Karpas-422 (cell line): ENCODE data around the gene ZFYVE19. TPM values are rescaled to one million over a fixed set of nuclear protein-coding genes. Genes with fewer than 3 reads are reported as not detected.

Experiments
- DNase-seq: peaks from one replicate; pipeline ENCODE4 v3.0.0-alpha.2; 2015
- H2AFZ ChIP-seq: fragments of 200-600 bp; sonication (generic); 2 replicates; pipeline ENCODE4 v1.6.1; 2014; ENCODE audit warnings: antibody characterized with exemption, low read length, mixed read lengths
- H3K27ac ChIP-seq: fragments of 200-600 bp; sonication (generic); 2 replicates; pipeline ENCODE4 v1.5.1; 2014; ENCODE audit warnings: mild to moderate bottlenecking, low read length, moderate library complexity
- H3K27me3 ChIP-seq: fragments of 200-600 bp; sonication (generic); 2 replicates; pipeline ENCODE4 v1.6.1; 2014; ENCODE audit warnings: low read length, mixed read lengths
- H3K36me3 ChIP-seq: fragments of 200-600 bp; sonication (generic); 2 replicates; pipeline ENCODE4 v1.6.1; 2014; ENCODE audit warnings: low read length, mixed read lengths; ENCODE audit not compliant: insufficient read depth
- H3K4me1 ChIP-seq: fragments of 200-600 bp; sonication (generic); 2 replicates; pipeline ENCODE4 v1.6.1; 2014; ENCODE audit warnings: mild to moderate bottlenecking, low read length, mixed read lengths
- H3K4me2 ChIP-seq: fragments of 200-600 bp; sonication (generic); 2 replicates; pipeline ENCODE4 v1.6.1; 2014; ENCODE audit warnings: low read length, low read depth, mild to moderate bottlenecking; ENCODE audit not compliant: poor library complexity, severe bottlenecking
- H3K4me3 ChIP-seq: fragments of 200-600 bp; sonication (generic); 2 replicates; pipeline ENCODE4 v1.5.1; 2014; ENCODE audit warnings: mild to moderate bottlenecking, antibody characterized with exemption, low read length, mixed read lengths
- H3K79me2 ChIP-seq: fragments of 200-600 bp; sonication (generic); 2 replicates; pipeline ENCODE4 v1.6.1; 2014; ENCODE audit warnings: mild to moderate bottlenecking, low read length, mixed read lengths
- H3K9ac ChIP-seq: fragments of 200-600 bp; sonication (generic); 2 replicates; pipeline ENCODE4 v1.6.0; 2014; ENCODE audit warnings: low read length
- H3K9me2 ChIP-seq: fragments of 200-600 bp; sonication (generic), shearing (Covaris generic); replicated peaks from 2 replicates; pipeline ENCODE4 v1.6.0; 2014; ENCODE audit warnings: mild to moderate bottlenecking, low read length, moderate library complexity; ENCODE audit not compliant: insufficient read depth
- H3K9me3 ChIP-seq: fragments of 300-700, 200-600 bp; sonication (generic); 2 replicates; pipeline ENCODE4 v1.6.1; 2014; ENCODE audit warnings: low read length, mixed read lengths
- H4K20me1 ChIP-seq: fragments of 200-600 bp; sonication (generic); 2 replicates; pipeline ENCODE4 v1.6.1; 2014; ENCODE audit warnings: mild to moderate bottlenecking, antibody characterized with exemption, low read length, low read depth; ENCODE audit not compliant: insufficient read depth
- total RNA-seq: library from RNA; depleted of rRNA; stranded (reverse); fragments of >200 nt; shearing (Covaris generic); gene quantifications from 2 replicates; pipeline ENCODE4 v1.2.3, GENCODE V29; 2014; ENCODE audit warnings: low replicate concordance

The ZFYVE19 gene
- total RNA-seq, 1 experiment from 2014 or later, result 14.5 TPM

GRCh38 chr15:40796041-40796440, 10.8 kb upstream of the ZFYVE19 start:
- Histone ChIP-seq H3K4me3 (no peak overlapping the region), H3K4me2 (no peak overlapping the region), H3K79me2 (peaks cover 35% of the 10 kb centered on the region)

GRCh38 chr15:40796512-40796911, 10.4 kb upstream of the ZFYVE19 start:
- no peaks in the 10 kb centered on the region for H4K20me1 ChIP-seq
- H3K4me2 ChIP-seq, result no peak overlapping the region
- no peaks in the 10 kb centered on the region for H3K4me1 ChIP-seq
- H3K9ac ChIP-seq, result no peak overlapping the region
- H3K79me2 ChIP-seq, result peaks cover 37% of the 10 kb centered on the region
- H3K9me2 ChIP-seq, result no peaks in the 10 kb centered on the region
- H3K4me3 ChIP-seq, result no peak overlapping the region
- no peaks in the 10 kb centered on the region for H3K27me3 ChIP-seq
- no peak for DNase-seq
- H3K36me3 ChIP-seq, result no peaks in the 10 kb centered on the region
- no peak overlapping the region for H2AFZ ChIP-seq
- H3K27ac ChIP-seq, result no peak overlapping the region
- H3K9me3 ChIP-seq, result no peaks in the 10 kb centered on the region

More at GRCh38 chr15:40796041-40796440, 10.8 kb upstream of the ZFYVE19 start:
- DNase-seq, result no peak
- H3K27ac ChIP-seq, result no peak overlapping the region
- no peak overlapping the region for H2AFZ ChIP-seq
- no peaks in the 10 kb centered on the region for H3K4me1 ChIP-seq
- H3K9ac ChIP-seq, result no peak overlapping the region
- no peaks in the 10 kb centered on the region for H3K36me3 ChIP-seq
- no peaks in the 10 kb centered on the region for H3K9me2 ChIP-seq
- H3K27me3 ChIP-seq, result no peaks in the 10 kb centered on the region
- H3K9me3 ChIP-seq, result no peaks in the 10 kb centered on the region
- no peaks in the 10 kb centered on the region for H4K20me1 ChIP-seq

GRCh38 chr15:40799523-40799922, 7.4 kb upstream of the ZFYVE19 start:
- Histone ChIP-seq H3K9me3 (no peaks in the 10 kb centered on the region), H3K27ac (no peak overlapping the region), H3K4me1 (no peaks in the 10 kb centered on the region), H3K27me3 (no peaks in the 10 kb centered on the region), H3K79me2 (peaks cover 54% of the 10 kb centered on the region), H2AFZ (no peak overlapping the region), H3K36me3 (no peaks in the 10 kb centered on the region), H3K9ac (no peak overlapping the region), H3K4me2 (no peak overlapping the region), H4K20me1 (no peaks in the 10 kb centered on the region), H3K9me2 (no peaks in the 10 kb centered on the region), H3K4me3 (no peak overlapping the region)
- DNase-seq, result no peak

- Histone ChIP-seq H3K27ac (no peak overlapping the region), H3K36me3 (no peaks in the 10 kb centered on the region), H2AFZ (no peak overlapping the region), H3K4me2 (no peak overlapping the region), H3K27me3 (no peaks in the 10 kb centered on the region), H4K20me1 (no peaks in the 10 kb centered on the region), H3K9me2 (no peaks in the 10 kb centered on the region), H3K9ac (no peak overlapping the region), H3K4me3 (no peak overlapping the region), H3K9me3 (no peaks in the 10 kb centered on the region), H3K79me2 (peaks cover 49% of the 10 kb centered on the region), H3K4me1 (peaks cover 13% of the 10 kb centered on the region)
- DNase-seq, result no peak
Measured at GRCh38 chr15:40803076-40803475, 3.8 kb upstream of the ZFYVE19 start.

- no peaks in the 10 kb centered on the region for H3K9me2 ChIP-seq
- no peak overlapping the region for H3K9ac ChIP-seq
- H3K4me3 ChIP-seq, result no peak overlapping the region
- no peaks in the 10 kb centered on the region for H3K27me3 ChIP-seq
- no peak overlapping the region for H3K27ac ChIP-seq
- peaks cover 46% of the 10 kb centered on the region for H3K79me2 ChIP-seq
- H2AFZ ChIP-seq, result no peak overlapping the region
- H4K20me1 ChIP-seq, result no peaks in the 10 kb centered on the region
- no peaks in the 10 kb centered on the region for H3K36me3 ChIP-seq
- peaks cover 19% of the 10 kb centered on the region for H3K4me1 ChIP-seq
- no peaks in the 10 kb centered on the region for H3K9me3 ChIP-seq
- no peak for DNase-seq
- H3K4me2 ChIP-seq, result no peak overlapping the region
Measured at GRCh38 chr15:40803688-40804087, 3.2 kb upstream of the ZFYVE19 start.

GRCh38 chr15:40806672-40807027, 239 bp upstream of the ZFYVE19 start:
- no peaks in the 10 kb centered on the region for H4K20me1 ChIP-seq
- peak overlapping the region; percentile 84 for H3K4me3 ChIP-seq
- peak overlapping the region; percentile 92 for H3K9ac ChIP-seq
- H3K27me3 ChIP-seq, result no peaks in the 10 kb centered on the region
- peak overlapping the region; percentile 79 for H3K27ac ChIP-seq
- no peak for DNase-seq
- H3K4me1 ChIP-seq, result peaks cover 21% of the 10 kb centered on the region
- no peaks in the 10 kb centered on the region for H3K9me3 ChIP-seq
- peaks cover 42% of the 10 kb centered on the region for H3K79me2 ChIP-seq
- H2AFZ ChIP-seq, result peak overlapping the region; percentile 95; the same call in 1 of the 2 replicates
- H3K9me2 ChIP-seq, result no peaks in the 10 kb centered on the region
- H3K4me2 ChIP-seq, result peak overlapping the region; percentile 82
- H3K36me3 ChIP-seq, result no peaks in the 10 kb centered on the region

GRCh38 chr15:40807888-40808461, 1.1 kb downstream of the ZFYVE19 start:
- H3K27me3 ChIP-seq, result no peaks in the 10 kb centered on the region
- no peaks in the 10 kb centered on the region for H3K9me2 ChIP-seq
- peak overlapping the region; percentile 73 for H2AFZ ChIP-seq
- peaks cover 32% of the 10 kb centered on the region for H3K79me2 ChIP-seq
- H3K36me3 ChIP-seq, result no peaks in the 10 kb centered on the region
- no peaks in the 10 kb centered on the region for H4K20me1 ChIP-seq
- no peak for DNase-seq
- H3K9ac ChIP-seq, result peak overlapping the region; percentile 92
- peaks cover 21% of the 10 kb centered on the region for H3K4me1 ChIP-seq
- H3K9me3 ChIP-seq, result no peaks in the 10 kb centered on the region
- peak overlapping the region; percentile 82 for H3K4me2 ChIP-seq
- H3K4me3 ChIP-seq, result peak overlapping the region; percentile 84
- H3K27ac ChIP-seq, result no peak overlapping the region

- H3K9me2 ChIP-seq, result no peaks in the 10 kb centered on the region
- H3K79me2 ChIP-seq, result peaks cover 22% of the 10 kb centered on the region
- no peak overlapping the region for H3K27ac ChIP-seq
- H3K36me3 ChIP-seq, result no peaks in the 10 kb centered on the region
- H3K9me3 ChIP-seq, result no peaks in the 10 kb centered on the region
- peaks cover 21% of the 10 kb centered on the region for H3K4me1 ChIP-seq
- H4K20me1 ChIP-seq, result no peaks in the 10 kb centered on the region
- H3K4me3 ChIP-seq, result no peak overlapping the region
- peak overlapping the region; percentile 82 for H3K4me2 ChIP-seq
- H2AFZ ChIP-seq, result no peak overlapping the region
- DNase-seq, result no peak
- H3K9ac ChIP-seq, result peak overlapping the region; percentile 92; the same call in 1 of the 2 replicates
- no peaks in the 10 kb centered on the region for H3K27me3 ChIP-seq
Measured at GRCh38 chr15:40808861-40809450, 2.1 kb downstream of the ZFYVE19 start.
